HG03342 (cell line): ENCODE data around the gene TTC7B.

Source experiments
- ATAC-seq: cut with Tn5 transposase; IDR thresholded peaks from one replicate; pipeline ENCODE4 v1.9.1; 2021; ENCODE audit warnings: mild to moderate bottlenecking, moderate library complexity; ENCODE audit not compliant: unreplicated experiment

The TTC7B gene

DNA sequence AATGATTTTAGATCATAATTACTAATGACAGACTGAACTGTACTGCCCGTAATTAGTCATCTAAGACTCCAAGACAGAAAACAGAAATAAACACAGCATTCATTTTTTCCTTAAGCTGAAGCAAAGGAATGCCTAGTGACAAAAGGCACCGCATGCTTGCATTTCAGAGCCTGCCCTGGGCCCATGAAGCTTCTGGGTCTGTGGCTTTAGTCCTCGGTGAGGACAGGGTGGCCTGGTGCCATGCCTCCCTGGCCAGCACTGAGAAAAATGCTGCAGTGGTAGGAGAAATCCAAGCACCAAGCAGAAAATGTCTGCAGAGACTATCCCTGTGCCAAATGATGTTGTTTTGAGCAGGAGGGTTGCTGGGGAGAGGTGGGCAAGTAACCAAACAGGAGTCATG lies 247.8 kb downstream of the TTC7B start:
- ATAC-seq: no peak

DNA sequence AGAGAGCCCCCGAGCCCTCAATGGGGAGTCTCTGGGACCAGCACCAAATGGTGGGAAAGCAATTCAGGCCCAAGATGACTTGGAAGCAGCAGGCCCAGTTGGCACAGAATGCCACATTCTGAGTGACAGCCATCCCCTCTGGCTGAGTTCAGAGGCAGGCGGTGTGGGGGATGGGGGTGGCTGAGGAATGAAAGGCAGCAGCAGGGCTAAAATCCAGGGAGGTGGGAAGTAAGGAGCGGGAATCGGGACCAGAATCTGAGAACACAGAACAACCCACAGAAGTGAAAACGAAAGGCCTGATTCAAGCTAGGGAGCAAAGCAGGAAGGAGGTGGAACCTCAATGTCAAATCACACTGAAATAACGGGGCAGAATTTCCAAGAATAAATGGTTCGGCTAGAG lies 248.2 kb downstream of the TTC7B start:
- ATAC-seq: no peak

DNA sequence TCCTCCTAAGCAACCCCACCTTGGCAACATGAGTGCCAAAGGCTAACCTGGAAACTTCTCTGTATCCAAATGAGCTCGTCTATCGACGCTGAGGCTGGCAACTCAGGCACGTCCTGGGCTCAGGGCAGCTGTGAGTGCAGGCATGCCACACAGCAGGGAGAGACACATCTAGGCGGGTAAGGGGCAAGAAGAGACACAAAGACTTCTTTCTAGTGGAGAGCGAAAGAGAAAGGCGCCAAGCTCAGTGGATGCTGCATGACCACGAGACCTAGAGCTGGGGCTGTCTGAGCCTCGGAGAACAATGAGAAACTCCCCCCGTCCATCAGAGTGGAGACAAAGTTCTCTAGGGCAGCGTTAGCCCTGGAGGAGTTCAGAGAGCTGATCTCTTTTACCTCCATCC lies 249.0 kb downstream of the TTC7B start:
- no peak for ATAC-seq

DNA sequence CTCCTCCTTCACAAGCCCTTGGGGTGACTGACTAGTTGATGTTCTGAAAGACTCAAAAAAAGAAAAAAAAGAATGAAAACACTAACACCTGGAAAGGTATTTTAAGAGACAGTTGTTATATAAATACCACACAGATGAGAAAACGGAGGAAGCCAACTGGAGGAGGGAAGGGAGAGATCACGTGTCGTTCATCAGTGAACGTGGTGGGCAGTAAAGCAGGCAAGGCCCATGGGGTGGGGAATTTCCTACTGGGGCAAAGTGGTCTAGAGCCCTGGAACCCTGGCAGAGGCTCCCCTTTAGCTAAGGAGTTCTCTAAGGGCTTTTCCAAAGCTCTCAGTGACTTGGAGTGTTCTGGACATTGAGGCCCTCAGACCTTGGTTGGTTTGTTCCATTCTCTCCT lies 249.7 kb downstream of the TTC7B start:
- no peak for ATAC-seq

DNA sequence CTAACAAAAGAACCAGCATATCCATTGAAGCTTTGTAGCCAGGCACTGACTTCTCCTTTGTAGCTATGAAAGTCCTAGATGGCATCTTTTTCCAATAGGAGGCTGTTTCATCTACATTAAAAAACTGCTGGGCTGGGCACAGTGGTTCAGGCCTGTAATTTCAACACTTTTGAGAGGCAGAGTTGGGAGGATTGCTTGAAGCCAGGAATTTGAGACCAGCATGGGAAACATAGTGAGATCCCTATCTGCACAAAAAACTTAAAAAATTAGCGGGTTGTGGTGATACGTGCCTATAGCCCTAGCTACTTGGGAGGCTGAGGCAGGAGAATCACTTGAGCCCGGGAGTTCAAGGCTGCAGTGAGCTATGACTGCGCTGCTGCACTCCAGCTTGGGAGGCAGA lies 251.7 kb downstream of the TTC7B start:
- ATAC-seq: no peak

DNA sequence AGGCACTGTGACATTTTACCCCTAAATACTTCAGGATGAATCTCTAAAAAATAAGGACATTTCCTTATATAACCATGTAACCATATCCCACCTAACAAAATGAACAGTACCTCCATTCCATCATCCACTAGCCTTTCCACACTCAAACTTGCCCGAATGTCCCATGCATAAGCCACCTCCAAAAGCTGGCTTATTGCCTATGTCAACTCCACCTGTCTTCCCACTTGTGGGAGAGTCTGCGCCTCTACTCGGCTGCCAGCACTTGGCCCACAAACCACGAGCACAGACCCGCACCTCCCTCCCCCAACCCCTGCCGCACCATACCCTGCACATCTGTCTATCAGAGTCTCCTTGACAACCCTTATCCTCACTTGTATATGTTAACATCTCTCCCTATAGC lies 253.6 kb downstream of the TTC7B start:
- no peak for ATAC-seq

DNA sequence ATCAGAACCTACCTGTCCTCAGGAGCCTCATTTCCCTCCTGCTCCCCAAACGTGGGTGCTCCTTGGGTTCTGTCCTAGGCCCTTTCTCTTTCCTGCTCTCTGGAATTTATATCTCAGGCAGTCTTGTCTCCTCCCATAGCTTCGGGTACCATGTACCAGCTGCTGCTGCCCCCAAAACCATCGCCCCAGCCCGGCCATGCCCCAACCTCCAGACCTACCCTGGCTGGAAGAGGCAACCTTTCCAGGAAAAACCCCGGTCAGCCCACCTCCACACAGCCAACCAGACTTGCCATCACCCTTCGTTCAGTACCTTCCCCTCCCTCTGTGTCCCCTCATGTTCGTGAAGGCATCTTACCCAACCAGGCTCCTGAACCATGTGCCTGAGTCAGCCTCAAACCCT lies 254.3 kb downstream of the TTC7B start:
- no peak for ATAC-seq

DNA sequence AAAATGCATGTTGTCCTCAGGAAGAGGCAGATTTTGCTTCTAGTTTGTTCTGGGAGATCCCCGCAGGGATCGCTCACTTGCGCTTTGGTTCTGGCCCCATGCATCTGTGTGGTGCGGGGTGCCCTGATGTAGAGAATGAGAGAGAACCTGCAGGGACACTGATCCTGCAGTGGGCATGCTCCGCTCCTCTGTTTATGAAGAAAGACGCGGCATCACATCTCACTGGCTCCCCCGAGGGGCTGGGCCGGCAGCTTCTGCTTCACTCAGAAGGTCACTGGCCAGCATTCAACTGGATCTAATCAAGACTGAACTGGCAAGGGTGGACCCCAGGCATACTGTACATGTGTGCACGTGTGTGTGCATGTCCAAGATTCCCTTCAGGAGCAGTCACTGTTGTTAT lies 255.2 kb downstream of the TTC7B start:
- no peak for ATAC-seq

DNA sequence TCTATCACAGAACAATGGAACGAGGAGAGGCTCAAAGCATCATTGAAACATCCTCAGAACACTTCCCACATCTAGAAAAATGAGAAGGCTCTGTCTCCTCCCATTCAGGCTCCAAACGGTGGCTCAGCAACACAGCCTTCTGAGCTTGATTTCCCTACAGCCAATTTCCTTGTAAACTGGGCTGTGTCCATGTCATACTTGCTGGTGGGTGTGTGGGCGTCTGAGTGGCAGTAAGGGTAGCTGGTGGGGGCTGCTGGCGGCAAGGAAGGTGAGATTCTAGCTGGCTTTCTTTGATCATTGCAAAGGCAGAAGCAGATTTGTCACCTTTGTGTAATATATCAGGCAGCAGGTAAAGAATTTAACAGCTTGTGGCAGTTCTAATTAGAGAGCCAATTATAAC lies 255.7 kb downstream of the TTC7B start:
- no peak for ATAC-seq

DNA sequence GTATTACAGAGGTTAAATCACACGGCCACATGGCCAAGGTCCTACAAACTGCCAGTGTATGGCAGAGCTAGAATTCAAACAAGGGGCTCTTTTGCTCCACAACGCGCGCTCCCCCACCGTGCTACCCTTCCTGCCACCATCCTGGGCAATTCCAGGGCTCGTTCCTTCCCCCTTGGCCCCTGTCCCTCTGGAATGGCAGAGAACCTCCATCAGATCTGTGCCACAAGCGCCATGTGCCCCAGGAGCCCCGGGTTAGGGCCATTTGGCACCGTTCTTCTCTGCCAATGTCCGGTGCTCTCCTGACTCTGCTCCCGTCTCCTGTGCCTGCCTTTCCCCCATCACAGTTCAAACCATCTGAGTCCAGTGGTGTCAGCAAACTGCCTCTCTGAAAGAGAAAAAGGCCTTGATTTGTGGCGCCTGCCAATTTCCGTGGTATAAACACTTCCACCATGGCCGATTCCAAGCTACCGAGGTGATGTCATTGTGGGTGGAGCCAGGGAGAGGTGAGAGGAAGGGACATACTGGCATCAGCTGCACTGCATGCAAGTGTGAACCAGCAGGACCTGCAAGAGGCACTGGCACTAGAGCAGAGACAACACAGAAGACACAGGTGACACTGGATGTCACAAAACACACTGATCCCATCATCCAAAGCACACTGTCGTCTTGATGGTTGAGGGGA lies 256.3 kb downstream of the TTC7B start:
- no peak for ATAC-seq

DNA sequence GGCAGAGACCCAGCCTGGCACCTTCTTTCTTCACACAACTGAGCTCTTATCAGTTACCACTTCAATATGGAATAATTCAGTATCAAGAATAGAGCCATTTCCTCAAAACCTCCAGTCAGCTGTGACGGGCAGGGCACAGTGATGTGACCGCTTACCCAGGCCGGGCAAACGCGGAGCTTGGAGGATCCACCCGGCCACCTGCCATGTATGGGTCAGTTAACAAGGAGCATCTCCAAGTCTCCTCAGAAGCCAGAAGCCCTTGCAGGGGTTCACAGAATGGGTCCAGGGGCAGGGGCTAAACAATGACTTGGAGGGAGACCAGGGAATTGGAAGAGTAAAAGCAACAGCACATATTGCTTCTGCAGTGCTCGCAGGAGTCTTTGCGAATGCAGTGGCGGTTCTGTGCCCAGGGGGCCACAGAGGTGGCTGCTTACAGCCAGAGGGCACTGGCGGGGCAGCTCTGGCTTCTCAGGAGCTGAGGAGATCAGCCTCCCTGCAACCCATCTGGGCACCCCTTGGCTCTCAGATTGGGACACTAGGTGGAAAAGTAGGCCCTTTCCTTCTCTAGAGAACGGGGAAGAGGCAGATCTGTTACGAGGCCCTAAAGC lies 257.1 kb downstream of the TTC7B start:
- ATAC-seq: no peak

DNA sequence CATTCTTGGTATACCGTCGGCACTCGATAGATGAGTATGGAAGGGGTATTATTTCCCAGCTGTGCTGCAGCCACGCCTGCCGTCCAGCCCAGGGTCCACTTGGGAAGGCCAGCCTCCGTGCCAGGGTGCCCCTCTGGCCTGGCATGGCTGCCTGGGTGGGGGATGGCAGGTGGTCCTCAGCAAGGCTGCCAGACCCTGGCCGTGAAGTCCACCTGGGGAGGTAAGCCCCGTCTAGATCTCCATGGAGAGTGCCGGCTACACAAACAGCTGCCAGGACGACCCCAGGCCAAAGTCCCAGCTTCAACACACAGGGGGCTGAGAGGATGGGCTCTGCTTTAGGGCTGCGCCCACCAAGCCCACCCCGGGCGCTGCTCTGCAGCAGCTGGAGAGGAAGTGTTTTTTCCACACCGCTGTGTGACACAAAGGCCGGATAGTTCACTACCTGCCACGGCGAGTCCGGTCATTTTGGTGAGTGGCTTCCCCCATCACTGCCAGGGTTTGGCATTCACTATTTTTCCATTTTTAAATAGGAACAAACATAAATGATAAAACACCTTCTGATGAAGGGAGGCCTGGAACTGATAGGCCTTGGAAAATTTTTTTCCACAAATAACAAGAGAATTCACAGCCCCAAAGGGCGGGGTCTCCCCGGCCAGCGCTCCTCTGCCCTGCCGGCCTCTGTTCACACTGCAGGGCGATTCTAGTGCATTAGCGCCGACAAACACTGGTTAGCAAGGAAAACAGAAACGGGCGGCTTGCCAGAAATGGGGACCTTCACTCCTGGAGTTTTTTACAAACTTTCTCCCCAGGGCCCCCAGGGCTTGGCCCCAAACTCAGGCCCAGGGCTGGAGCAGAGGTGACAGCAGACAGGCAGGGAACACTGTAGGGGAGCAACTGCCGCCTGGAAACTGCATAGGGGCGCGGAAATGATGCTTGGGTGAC lies 257.9 kb downstream of the TTC7B start:
- ATAC-seq: no peak

DNA sequence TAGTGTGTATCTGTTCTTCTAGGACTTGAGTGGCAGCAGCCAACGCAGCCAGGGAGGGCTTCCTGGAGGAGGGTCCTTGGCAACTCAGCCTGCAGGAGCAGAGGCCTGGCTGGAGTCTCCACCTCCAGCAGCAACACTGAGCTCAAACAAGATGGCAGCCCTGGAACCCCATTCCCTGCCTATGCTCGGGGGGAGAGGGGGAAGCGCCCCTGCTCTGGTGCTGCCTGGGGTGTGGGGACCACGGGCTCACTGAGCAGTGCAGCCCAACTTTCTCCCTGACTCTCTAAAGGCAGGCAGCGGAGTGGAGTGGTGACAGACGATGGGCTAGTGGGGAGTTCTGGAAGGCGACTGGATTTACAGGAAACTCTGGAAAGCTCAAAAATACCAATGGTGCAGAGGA lies 258.7 kb downstream of the TTC7B start:
- ATAC-seq: no peak

DNA sequence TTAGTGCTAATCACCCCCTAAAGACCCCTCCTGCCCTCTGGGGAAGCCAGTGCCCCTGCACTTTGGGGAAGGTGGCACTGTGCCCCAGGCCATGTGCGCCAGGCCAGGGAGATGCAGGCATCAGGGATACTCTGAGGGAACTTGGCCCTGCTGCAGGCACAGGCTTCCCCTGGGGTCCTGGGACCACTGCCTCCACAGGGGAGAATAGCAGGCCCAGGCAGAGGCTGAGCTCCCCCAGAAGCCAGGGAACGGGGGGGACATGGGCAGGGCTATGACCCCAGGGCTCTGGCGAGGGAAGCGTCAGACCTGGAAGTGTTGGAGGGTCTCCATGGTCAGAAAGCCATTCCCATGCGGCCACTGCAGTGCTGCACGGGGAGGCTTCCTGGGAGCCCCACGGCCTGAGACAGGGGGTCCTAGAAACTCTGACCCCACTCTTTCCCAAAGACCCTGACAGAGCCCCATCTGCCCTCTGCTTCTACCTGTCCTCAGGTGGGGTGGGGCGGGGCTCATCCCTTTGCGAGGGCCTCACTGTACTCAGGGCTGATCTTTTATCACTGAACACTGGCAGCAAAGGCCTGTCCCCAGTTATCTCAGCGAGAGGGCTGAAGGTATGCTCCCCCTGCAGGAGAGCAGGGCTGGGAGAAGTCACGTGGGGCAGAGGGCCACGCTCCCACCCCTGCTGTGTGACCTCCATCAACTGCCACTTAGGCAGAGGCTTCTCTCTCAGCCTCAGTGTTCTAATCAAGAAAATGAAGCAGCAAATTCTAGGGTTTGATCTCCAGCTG lies 259.4 kb downstream of the TTC7B start:
- ATAC-seq: no peak

DNA sequence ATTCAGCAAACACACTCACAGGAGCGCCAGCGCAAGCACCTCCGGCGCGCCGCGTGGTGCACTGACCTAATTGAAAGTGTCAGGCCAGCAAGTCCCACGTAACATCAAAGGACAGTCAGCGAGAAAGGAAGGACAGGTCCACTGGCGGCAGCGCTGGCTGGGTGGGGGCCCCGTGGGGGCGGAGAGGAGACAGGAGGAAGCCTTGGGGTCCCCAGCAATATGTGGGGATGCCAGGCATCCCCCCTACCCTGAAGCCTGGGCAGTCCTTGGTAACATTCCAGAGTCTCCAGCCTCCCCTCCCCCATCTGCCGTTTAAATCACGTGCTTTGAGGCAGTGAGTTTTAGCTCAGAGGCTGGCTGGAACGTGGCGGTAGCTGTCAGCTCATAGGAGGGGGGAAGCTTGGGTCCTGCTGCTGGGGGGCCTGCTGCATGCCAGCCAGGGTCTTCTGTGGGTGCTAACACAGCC lies 260.2 kb downstream of the TTC7B start:
- ATAC-seq: no peak

DNA sequence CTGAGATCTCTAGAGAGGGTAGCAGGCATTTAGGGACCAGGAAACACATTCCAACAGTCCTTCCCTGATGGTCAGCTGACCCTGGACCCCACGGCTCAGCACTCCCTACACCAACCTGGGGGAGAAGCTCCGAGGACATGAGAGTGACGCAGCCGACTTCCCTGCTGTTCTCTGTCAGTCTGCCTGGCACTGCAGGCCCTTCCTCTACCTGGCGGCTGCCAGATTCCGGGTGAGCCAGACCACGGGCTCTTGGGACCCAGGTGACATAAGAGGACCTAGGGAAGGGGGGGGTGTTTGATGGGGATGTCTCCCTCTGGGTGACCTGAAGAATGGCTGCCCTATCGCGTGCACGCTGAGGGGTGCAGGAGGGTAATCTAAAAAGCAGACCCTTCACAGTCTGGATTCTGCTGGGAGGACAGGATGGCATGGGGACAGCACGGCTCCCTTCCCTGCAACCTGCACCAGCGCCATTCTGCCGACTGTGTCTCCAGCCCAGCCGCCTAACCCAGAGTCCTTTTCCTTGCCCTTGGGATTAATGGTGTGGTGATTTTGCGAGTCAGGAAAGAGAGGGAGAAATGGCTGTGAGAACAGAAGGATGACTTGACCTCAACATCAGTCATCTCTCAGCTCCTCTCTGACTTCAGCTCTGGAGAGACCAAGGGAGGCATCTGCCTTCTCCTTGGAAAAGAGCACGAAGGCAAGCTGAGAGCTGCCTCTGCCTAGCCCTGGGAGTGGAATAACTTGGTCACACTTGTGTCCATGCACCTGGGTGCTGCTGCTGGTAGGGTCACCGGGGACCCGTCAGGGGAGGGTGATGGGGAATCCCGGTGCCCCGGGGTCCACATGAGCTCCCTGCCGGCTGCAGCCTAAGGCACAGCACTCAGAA lies 260.9 kb downstream of the TTC7B start:
- ATAC-seq: no peak

DNA sequence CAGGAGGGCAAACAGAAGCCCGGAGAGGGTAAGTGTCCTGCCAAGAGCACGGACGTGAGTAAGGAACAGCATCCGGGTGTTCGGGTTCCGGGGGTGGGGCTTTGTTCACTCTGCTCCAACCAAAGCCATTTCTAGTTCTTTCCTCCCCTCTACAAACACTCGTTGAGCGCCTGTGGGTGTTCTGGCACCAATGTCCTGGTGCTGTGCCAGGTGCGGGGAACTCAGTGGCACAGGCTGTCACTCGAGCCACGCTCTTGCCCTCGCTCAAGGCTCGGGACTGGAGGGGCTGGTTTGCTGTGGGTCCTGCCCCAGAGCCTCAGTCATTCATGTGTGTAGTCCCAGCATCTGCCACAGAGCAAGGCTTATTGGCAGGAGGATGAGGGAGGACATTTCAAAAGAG lies 261.9 kb downstream of the TTC7B start:
- no peak for ATAC-seq

DNA sequence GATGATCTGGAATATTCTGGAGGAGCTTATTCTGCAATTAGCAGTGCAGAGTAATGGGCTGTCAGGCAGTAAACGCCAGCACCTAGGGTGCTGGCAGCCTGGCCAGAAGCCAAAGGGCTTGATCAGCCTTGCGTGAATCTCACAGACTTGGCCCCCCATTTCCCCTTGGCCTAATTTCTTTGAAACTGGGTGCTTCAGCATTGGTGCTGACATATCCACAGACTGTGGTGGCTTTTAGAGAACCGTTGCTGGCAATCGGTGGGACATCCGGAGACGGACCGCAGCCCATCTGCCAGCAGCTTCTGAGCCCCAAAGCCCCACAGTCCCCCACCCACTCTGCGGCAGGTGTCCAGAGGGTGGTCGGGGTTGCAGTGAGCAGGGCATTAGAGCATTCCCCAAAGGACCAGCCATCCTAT lies 262.3 kb downstream of the TTC7B start:
- no peak for ATAC-seq

DNA sequence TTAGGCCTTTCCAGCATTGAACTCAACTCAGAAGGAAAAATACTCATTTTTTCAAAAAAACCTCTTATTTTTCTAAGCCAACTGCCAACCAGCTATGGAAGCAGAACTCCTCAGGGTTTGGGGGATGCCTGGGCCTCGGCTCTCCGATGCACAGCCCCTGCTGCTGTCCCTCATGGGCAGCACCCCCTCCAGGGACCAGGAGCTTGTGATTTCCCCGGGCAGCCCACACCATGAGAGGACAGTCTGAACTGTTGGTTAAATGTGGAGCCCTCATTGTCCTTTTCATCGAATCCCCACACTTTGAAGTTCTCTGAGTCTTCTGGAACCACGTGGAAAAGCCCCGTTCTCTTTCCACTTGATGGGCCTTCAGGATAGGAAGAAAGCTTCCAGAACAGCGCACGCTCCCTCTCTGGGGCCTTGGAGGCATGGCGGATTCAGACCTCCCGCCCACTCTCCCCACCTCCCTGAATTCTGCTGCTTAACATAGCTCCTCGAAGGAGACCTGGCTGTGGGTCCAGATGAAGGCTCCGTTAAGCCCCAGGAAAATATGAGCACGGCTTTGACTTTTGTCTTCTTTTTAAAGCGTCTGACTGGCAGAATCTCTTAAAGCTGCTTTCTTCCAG lies 262.8 kb downstream of the TTC7B start:
- ATAC-seq: no peak
